Mammary epithelial cell (primary cell): ENCODE results near the gene OCRL.

ENCODE experiments used
- EZH2 ChIP-seq: IDR thresholded peaks from 2 replicates; pipeline ENCODE4 v1.6.1; 2012; ENCODE audit warnings: low read length, inconsistent platforms, borderline replicate concordance
- TF ChIP-seq, protein P1 (sequence below), 2 donors: IDR thresholded peaks in 1 of 2; conservative IDR thresholded peaks in 1 of 2; 2 replicates each; pipeline ENCODE4 v1.5.1; 2011 to 2012; ENCODE audit warnings: inconsistent platforms in 2 of 2, low read length in 2 of 2, mild to moderate bottlenecking in 2 of 2, control low read depth in 1 of 2, low read depth in 1 of 2; ENCODE audit not compliant: insufficient read depth in 1 of 2; ENCODE audit errors: extremely low read depth in 1 of 2

DNA sequence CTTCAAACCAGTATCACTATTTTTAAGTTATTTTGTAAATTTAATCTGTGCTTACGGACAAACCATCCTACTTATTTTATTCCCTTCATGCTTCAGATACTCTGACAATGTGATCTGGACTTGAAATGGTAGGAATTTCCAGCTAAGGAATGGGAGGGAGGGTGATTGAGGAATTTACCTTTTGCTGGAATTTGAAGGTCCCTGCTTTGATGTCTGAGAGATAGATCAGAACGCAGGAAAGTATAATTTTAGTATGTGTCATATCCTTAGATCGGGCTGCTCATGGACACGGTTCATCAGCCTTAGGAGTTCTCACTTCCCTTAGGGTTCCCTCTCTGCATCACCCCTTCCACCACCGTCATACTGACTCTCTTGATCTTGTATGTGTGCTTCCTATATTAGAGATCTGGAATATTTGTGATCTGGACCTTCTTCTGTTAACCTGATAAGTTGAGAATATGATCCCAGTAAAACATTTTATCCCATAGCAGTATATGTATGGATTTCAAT, 16.8 kb downstream of the OCRL start:
- TF ChIP-seq, protein P1, sequence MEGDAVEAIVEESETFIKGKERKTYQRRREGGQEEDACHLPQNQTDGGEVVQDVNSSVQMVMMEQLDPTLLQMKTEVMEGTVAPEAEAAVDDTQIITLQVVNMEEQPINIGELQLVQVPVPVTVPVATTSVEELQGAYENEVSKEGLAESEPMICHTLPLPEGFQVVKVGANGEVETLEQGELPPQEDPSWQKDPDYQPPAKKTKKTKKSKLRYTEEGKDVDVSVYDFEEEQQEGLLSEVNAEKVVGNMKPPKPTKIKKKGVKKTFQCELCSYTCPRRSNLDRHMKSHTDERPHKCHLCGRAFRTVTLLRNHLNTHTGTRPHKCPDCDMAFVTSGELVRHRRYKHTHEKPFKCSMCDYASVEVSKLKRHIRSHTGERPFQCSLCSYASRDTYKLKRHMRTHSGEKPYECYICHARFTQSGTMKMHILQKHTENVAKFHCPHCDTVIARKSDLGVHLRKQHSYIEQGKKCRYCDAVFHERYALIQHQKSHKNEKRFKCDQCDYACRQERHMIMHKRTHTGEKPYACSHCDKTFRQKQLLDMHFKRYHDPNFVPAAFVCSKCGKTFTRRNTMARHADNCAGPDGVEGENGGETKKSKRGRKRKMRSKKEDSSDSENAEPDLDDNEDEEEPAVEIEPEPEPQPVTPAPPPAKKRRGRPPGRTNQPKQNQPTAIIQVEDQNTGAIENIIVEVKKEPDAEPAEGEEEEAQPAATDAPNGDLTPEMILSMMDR (conservative IDR thresholded peaks at IDR 0.05 in 1 of 2, IDR thresholded peaks at IDR 0.05 in 1 of 2; ENCODE audit: extremely low read depth in 1 of 2, insufficient read depth in 1 of 2, low read depth in 1 of 2, low read length in 2 of 2), result no peak
- TF ChIP-seq EZH2, result no peak
